Measurements from ENCODE around the gene PRC1.

The PRC1 gene

DNA sequence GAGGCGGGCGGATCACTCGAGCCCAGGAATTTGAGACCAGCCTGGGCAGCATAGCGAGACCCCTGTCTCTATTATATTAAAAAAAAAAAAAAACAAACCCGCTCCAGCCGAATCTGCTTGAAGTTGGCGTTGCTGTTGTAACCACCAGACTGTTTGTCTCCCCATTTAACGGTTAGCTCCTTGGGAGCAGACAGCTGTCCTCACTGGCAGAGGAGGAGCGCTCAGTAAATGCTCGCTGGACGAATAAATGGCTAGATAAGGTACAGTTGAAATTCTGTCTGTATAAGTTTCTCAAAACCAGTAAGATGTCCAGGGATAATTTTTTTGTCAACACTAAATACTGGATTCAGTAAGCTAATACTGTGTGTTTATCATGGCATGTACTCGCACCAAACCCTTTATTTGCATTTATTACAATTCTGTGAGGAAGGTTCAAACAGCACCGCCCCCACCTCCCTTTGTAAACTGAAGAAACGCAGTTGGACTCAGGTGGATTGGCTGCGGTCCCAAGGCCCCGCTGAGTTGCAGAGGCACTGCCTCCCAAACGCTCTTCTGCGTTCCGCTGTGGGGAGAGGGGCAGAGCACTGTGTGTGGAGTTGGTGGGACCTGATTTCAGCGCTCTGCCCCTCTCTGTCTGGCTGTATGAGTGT lies 38.6 kb downstream of the PRC1 start:
- no peak for DNase-seq (ENCODE audit: low spot score)

DNA sequence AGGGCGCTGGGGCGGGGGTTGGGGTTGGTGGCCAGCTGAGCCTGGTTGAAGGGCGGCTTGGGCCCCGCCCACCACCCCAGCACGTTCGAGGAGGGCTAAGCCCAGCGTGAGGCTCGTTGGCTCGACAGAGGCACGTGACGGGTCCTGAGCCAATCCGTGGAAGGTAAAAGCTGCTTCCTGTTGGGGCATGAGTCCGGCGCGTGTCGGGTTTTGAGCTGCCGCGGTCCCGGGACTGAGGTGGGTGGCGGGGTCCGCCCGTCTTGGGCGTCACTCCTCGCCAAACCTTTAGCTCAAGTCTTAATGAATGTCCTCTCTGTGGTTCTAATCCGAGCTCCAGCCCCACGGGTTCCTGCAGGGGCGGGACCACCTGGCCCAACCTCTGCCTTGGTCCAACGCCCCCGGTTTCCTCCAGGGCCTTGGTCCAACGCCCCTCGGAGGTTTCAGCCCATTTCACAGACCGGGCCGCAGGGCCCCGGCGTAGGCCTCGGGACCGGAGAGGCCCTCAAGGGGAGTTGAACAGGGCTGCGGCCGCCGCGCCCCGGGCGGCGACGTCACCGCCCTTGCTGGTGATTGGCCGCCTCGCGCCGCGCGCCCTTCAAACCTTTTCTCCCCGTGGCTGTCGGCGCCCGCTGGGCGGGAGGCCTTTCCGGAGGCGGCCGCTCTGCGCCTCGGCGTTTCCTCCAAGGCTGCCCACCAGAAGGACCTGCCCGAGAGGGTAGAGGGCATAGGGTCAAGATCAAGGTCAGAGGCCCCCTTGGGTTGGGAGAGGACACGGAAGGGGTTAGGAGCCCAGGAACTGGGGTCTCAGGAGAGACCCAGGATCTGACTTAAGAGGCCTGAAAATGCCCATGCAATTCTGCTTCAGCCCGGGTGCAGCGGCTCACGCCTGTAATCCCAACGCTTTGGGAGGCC lies 39.4 kb downstream of the PRC1 start, which contains the start of gene RCCD1:
Gene RCCD1 (plus strand): TSS at position 173 of the 912 bp plus-strand sequence. CDS start 1,851 bp downstream, outside the sequence.
- peak; percentile 86 for DNase-seq (ENCODE audit: low spot score)

GRCh38 chr15:90953947-90954711 lies 40.2 kb downstream of the PRC1 start:
- DNase-seq (ENCODE audit: low spot score) = no peak

DNA sequence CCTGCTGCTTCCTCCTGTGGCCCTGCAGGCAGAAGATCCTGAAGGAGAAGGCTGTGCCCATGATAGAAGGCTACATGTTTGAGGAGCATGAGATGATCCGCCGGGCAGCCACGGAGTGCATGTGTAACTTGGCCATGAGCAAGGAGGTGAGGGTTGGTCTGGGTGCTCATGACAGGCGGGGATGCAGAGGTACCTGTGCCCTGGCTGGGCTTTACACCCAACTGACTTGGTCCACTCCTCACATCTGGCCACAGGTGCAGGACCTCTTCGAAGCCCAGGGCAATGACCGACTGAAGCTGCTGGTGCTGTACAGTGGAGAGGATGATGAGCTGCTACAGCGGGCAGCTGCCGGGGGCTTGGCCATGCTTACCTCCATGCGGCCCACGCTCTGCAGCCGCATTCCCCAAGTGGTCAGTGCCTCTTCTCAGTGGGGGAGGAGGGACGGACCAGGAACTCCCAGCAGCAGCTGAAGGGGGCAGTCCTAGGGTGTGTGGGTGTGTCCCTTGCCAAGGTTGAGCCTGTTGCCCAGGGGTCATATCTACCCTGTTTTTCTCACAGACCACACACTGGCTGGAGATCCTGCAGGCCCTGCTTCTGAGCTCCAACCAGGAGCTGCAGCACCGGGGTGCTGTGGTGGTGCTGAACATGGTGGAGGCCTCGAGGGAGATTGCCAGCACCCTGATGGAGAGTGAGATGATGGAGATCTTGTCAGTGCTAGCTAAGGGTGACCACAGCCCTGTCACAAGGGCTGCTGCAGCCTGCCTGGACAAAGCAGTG lies 41.2 kb downstream of the PRC1 start:
- DNase-seq (ENCODE audit: low spot score) = no peak

DNA sequence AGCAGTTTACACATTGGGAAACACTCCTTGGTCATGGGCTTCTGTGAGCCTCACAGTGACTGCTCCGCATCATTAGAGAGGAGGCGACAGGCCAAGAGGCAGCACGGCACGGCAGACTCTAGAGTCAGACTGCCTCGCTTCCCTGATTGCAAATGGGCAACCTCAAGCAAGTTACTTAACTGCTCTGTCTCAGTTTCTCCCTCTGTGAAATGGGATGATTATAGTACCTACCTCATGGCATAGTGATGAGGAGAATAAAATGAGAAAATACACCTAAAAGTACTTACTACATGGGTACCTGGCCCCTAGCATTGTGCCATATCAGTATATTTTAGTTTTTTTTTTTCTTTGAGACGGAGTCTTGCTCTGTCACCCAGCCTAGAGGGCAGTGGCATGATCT lies 43.7 kb downstream of the PRC1 start:
- no peak for DNase-seq (ENCODE audit: low spot score)

DNA sequence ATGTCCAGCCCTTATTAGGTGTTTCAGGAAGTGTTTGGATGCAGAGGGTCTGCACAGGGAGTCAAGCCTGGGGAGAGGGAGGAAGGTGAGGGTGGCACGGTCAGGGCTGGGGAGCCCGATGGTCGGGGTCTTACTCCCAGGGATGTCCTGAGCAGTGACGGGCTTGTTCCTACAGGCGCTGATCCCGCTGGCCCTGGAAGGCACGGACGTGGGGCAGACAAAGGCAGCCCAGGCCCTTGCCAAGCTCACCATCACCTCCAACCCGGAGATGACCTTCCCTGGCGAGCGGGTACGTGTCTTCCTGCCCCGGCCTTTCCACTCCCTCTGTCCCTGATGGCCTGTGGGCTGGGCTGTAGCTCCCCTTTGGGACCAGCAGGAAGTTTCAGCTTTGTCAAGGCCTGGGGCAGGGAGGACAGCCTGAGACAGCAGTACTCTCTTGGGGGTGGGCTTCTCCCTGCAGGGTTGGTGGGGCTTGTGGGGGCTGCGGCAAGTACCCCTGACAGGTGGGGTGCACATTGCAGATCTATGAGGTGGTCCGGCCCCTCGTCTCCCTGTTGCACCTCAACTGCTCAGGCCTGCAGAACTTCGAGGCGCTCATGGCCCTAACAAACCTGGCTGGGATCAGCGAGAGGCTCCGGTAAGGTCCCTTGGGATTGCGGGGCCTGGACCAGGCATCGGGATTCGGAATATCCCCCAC lies 44.2 kb downstream of the PRC1 start:
- DNase-seq (ENCODE audit: low spot score) = no peak

GRCh38 chr15:90948506-90948905 lies 45.8 kb downstream of the PRC1 start:
- DNase-seq (ENCODE audit: low spot score) = no peak

GRCh38 chr15:90947577-90948357 lies 46.6 kb downstream of the PRC1 start:
- DNase-seq (ENCODE audit: low spot score) = no peak

GRCh38 chr15:90946941-90947576 lies 47.3 kb downstream of the PRC1 start:
- DNase-seq (ENCODE audit: low spot score) = no peak

DNA sequence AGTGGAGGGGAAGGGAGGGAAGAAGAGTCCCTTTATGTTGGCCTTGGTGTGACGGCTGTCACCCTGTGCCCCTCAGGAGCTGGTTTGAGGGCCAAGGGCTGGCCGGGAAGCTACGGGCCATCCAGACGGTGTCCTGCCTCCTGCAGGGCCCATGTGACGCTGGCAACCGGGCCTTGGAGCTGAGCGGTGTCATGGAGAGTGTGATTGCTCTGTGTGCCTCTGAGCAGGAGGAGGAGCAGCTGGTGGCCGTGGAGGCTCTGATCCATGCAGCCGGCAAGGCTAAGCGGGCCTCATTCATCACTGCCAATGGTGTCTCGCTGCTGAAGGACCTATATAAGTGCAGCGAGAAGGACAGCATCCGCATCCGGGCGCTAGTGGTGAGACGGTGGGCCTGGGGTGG lies 47.8 kb downstream of the PRC1 start:
- no peak for DNase-seq (ENCODE audit: low spot score)

DNA sequence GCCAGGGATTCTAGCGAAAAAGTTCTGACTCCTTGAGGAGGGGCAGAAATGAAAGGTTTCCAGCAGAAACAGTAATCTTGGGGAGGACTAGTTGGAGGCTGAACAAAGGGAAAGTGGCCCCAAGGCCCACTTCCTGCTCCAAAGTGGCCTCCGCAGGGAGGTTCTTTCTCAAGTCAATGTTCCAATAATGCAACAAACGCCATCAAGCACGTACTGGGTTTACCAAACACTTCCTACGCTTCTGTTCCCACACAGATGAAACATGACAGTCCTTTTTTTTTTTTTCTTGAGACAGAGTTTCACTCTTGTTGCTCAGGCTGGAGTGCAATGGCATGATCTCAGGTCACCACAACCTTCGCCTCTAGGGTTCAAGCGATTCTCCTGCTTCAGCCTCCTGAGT lies 49.2 kb downstream of the PRC1 start:
- DNase-seq (ENCODE audit: low spot score) = no peak

DNA sequence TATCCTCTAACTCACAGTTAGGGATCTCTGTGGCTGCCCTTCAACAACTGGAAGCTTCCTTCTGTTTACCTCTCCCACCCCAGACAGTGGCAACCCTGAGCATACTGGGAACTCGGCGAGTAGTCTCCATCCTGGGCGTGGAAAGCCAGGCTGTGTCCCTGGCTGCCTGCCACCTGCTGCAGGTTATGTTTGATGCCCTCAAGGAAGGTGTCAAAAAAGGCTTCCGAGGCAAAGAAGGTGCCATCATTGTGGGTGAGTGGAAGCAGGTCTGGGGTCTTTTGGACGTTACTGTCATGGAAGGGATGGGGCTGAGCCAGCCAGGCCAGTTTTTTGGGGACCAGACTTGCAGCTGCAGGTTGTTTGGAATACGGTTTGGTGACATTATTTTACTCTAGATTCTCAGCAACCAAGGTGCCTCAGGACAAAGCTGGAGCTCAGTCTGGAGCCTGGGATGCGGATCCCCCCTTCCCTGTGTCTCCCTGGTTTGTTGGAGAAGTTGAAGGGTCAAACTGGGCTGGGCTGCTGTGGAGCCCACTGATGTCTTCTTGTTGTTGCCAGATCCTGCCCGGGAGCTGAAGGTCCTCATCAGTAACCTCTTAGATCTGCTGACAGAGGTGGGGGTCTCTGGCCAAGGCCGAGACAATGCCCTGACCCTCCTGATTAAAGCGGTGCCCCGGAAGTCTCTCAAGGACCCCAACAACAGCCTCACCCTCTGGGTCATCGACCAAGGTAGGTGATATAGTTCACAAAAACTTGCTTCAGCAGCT lies 51.8 kb downstream of the PRC1 start:
- DNase-seq (ENCODE audit: low spot score) = no peak

DNA sequence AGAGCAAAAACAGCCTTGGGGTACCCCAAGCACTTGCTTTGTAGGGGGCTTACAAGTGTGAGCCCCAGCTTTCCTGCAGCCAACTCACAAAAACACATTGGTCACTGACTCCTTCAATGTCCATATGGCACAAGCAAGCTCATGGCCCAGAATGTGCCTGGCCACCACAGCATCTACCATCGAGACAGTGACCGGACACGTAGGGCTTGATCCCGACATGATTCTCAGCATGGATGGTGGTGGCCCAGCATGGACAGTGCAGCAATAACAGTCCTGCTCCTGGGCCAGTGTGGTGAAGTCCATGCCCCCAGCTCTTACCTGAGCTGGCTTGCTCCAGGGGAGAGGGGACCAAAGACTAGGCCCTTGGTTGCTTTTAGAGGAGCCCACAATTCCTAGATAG lies 53.3 kb downstream of the PRC1 start:
- no peak for DNase-seq (ENCODE audit: low spot score)

- no peak for DNase-seq (ENCODE audit: low spot score)
Measured at GRCh38 chr15:90939756-90940155, 54.6 kb downstream of the PRC1 start.

- no peak for DNase-seq (ENCODE audit: low spot score)
Measured at GRCh38 chr15:90938261-90938660, 56.1 kb downstream of the PRC1 start.

DNA sequence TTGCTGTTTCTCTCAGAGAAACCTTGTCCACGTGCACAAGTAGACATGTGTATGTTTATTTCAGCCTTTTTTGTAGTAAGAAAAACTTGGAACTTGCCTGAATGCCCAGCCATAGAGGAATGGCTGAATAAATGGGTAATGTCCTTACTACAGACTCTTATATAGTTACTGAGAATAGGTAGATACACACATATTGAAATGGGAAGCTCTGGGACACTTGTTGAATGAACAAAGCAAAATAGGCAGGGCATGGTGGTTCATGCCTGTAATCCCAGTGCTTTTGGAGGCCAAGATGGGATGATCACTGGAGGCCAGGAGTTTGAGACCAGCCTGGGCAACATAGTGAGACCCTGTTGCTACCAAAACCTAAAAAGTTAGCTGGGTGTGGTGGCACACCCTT lies 57.5 kb downstream of the PRC1 start:
- DNase-seq (ENCODE audit: low spot score) = no peak

DNA sequence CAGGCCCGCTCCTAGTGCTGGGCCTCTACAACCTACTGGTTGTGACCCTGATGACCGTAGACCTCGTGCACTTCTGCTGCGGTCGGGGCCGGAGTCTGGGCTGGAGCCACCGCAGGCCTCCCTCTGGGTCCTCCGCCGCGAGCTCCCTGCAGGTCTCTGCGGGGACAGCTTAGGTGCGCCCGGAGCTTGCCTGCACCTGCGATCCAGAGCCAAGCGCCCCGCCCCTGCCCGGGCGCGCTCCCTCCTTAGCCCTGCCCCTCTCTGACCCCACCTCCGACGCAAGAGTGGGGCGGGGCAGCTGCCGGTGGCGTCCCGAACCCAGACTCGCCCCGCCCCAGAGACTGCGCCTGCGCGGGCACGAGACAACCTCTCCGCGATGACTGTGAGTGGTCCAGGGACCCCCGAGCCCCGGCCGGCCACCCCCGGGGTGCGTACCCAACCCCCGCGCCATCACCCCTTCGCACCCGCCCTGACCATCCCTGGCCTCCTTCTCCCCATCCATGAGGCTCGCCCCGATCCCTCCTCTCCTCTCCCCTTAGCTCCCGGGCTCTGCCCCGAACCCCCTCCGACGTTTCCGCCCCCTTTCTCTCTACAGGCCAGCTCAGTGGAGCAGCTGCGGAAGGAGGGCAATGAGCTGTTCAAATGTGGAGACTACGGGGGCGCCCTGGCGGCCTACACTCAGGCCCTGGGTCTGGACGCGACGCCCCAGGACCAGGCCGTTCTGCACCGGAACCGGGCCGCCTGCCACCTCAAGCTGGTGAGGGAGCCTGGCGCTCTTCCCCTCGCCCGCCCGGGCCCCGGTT lies 59.2 kb downstream of the PRC1 start, which contains the start of gene UNC45A:
Gene UNC45A (plus strand): TSS at position 337 of the 803 bp plus-strand sequence. CDS start 40 bp downstream, at position 377.
- peak; percentile 95 for DNase-seq (ENCODE audit: low spot score)

Measured in CD4-positive, alpha-beta T cell treated with Interleukin-2 at 100 ng/mL for 4 hours (primary cell).